Measurements from ENCODE around the gene CTNNA3. TPM values are rescaled to one million over a fixed set of nuclear protein-coding genes. Genes with fewer than 3 reads are reported as not detected.

Gene CTNNA3
- total and polyA plus RNA-seq, 4 donors: under 0.01 to 39.8 (median 0.09) TPM

DNA sequence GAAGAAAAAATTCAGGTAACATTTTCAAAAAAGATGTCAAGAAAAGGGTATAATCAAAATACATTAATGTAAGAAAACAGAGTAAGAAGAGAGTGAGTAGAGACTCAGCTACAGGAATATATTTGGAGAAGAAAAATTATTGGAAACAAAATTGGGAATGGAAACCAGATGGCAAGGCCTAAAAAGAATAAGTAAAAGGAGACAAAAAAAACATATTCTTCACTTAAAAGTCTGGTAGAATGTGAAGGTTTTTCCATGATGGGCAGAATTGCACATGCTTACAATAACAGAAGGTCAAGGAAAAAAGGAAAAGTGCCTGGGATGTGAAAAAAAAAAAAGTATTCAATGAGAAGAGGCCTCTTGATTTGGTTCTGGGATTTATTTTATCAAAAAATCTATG is 1832.0 kb downstream of the CTNNA3 start:
- TF ChIP-seq CTCF (IDR thresholded peaks at IDR 0.05; ENCODE audit: control extremely low read depth, extremely low read depth): no peak
- H3K9ac ChIP-seq (ENCODE audit: insufficient read depth in 1 of 2, low read length in 2 of 2): no peak overlapping the region
- H3K4me1 ChIP-seq (ENCODE audit: control insufficient read depth in 5 of 5, insufficient read depth in 5 of 5, low read length in 5 of 5): no peaks in the 10 kb centered on the region
- no peaks in the 10 kb centered on the region for H3K9me3 ChIP-seq (ENCODE audit: control insufficient read depth in 4 of 4, insufficient read depth in 3 of 4, low read length in 3 of 4)
- no peak overlapping the region for H3K27ac ChIP-seq (ENCODE audit: low read depth in 1 of 2, low read length in 1 of 2)
- no peak for ATAC-seq (ENCODE audit: insufficient read depth, low FRiP score)
- no peak for DNase-seq
- H3K36me3 ChIP-seq (ENCODE audit: control insufficient read depth in 4 of 4, insufficient read depth in 4 of 4, low read length in 4 of 4): no peaks in the 10 kb centered on the region
- no peak overlapping the region for H3K4me3 ChIP-seq
- H3K27me3 ChIP-seq (ENCODE audit: control insufficient read depth in 3 of 3, insufficient read depth in 3 of 3, low read length in 2 of 3): no peaks in the 10 kb centered on the region

Small RNA genes lying within 50 kb of the gene (small RNA-seq; reads per million reads assigned to genes)
- gene AL607023.1 (ENCODE audit: low replicate concordance) (not detected), gene MIR7151 (ENCODE audit: low replicate concordance) (not detected)

Other genes with a start within 250 kb of the CTNNA3 start
- 1 to 10 TPM; 1.5 to 6.4 TPM for gene DNAJC12, start 142.0 kb upstream of the CTNNA3 start, total RNA-seq
- 1 to 10 TPM; 1.2 to 1.6 TPM for gene DNAJC12, start 142.0 kb upstream of the CTNNA3 start, polyA plus RNA-seq
- 10 to 100 TPM; 15.7 to 37.0 TPM for gene SIRT1, start 188.5 kb upstream of the CTNNA3 start, total RNA-seq
- 10 to 100 TPM in 1 of 2 donors, 1 to 10 TPM in 1; 8.7 to 11.0 TPM for gene SIRT1, start 188.5 kb upstream of the CTNNA3 start, polyA plus RNA-seq